Mesendoderm (in vitro differentiated cells): ENCODE measurements around the gene PPP2R5B.

ENCODE experiments used
- DNase-seq: peaks from one replicate; pipeline ENCODE4 v3.0.0; 2013
- H2AK5ac ChIP-seq: 2 replicates; pipeline ENCODE4 v1.6.1; 2013; ENCODE audit warnings: low read length, inconsistent platforms
- H2BK120ac ChIP-seq: 2 replicates; pipeline ENCODE4 v1.6.1; 2013; ENCODE audit warnings: low read depth, mild to moderate bottlenecking, low read length, moderate library complexity, mixed read lengths
- H2BK15ac ChIP-seq: replicated peaks from 2 replicates; pipeline ENCODE4 v1.6.1; 2013; ENCODE audit warnings: low read depth, mild to moderate bottlenecking, moderate library complexity
- H2BK5ac ChIP-seq: 2 replicates; pipeline ENCODE4 v1.6.1; 2013; ENCODE audit warnings: low read length, inconsistent platforms
- H3K18ac ChIP-seq: 2 replicates; pipeline ENCODE4 v1.6.1; 2013; ENCODE audit warnings: mild to moderate bottlenecking, low read length, mixed read lengths
- H3K23ac ChIP-seq: one replicate; pipeline ENCODE4 v1.6.1; 2013; ENCODE audit warnings: low read length
- H3K27ac ChIP-seq: 2 replicates; pipeline ENCODE4 v1.5.1; 2013; ENCODE audit warnings: low read depth, mild to moderate bottlenecking, inconsistent platforms, low read length, moderate library complexity
- H3K27me3 ChIP-seq: 2 replicates; pipeline ENCODE4 v1.6.1; 2013; ENCODE audit warnings: low read length, control low read depth, mild to moderate bottlenecking, inconsistent platforms; ENCODE audit not compliant: insufficient read depth, poor library complexity
- H3K36me3 ChIP-seq: 2 replicates; pipeline ENCODE4 v1.6.1; 2013; ENCODE audit warnings: low read length, inconsistent platforms; ENCODE audit not compliant: control insufficient read depth, insufficient read depth
- H3K4ac ChIP-seq: one replicate; pipeline ENCODE4 v1.6.1; 2013; ENCODE audit warnings: low read depth, mild to moderate bottlenecking, low read length, moderate library complexity
- H3K4me1 ChIP-seq: 2 replicates; pipeline ENCODE4 v1.6.1; 2013; ENCODE audit warnings: low read depth, low read length, inconsistent platforms; ENCODE audit not compliant: control insufficient read depth
- H3K4me2 ChIP-seq: 2 replicates; pipeline ENCODE4 v1.6.1; 2013; ENCODE audit warnings: low read length
- H3K4me3 ChIP-seq: 2 replicates; pipeline ENCODE4 v1.5.1; 2013; ENCODE audit warnings: mild to moderate bottlenecking, low read length
- H3K56ac ChIP-seq: one replicate; pipeline ENCODE4 v1.6.1; 2013; ENCODE audit warnings: low read length
- H3K79me1 ChIP-seq: 2 replicates; pipeline ENCODE4 v1.6.1; 2013; ENCODE audit warnings: low read length, inconsistent platforms
- H3K79me2 ChIP-seq: 2 replicates; pipeline ENCODE4 v1.6.1; 2013; ENCODE audit warnings: mild to moderate bottlenecking, low read length; ENCODE audit not compliant: control insufficient read depth, insufficient read depth
- H3K9ac ChIP-seq: 2 replicates; pipeline ENCODE4 v1.6.1; 2013; ENCODE audit warnings: low read length, inconsistent platforms
- H4K5ac ChIP-seq: one replicate; pipeline ENCODE4 v1.6.1; 2013; ENCODE audit warnings: low read length
- H4K8ac ChIP-seq: one replicate; pipeline ENCODE4 v1.6.1; 2013; ENCODE audit warnings: low read depth, mild to moderate bottlenecking, control low read depth, low read length, moderate library complexity
- WGBS: extraction: QIAGEN DNeasy Blood & Tissue Kit; methylation state at CpG from one replicate; pipeline ENCODE4 v1.1.7; 2013; ENCODE audit warnings: low lambda C conversion rate, missing lambda C conversion rate; ENCODE audit not compliant: insufficient coverage; ENCODE audit errors: extremely low coverage; 5-methylcytosine and 5-hydroxymethylcytosine counted together

PPP2R5B gene

GRCh38 chr11:64906314-64906635 is 18.2 kb upstream of the PPP2R5B start:
- Histone ChIP-seq H3K56ac (no peak overlapping the region), H2BK120ac (no peak overlapping the region), H3K36me3 (peaks cover 5% of the 10 kb centered on the region), H3K4me3 (no peak overlapping the region), H4K5ac (no peak overlapping the region), H3K4me2 (no peak overlapping the region), H3K27me3 (no peaks in the 10 kb centered on the region), H3K9ac (no peak overlapping the region), H2AK5ac (no peak overlapping the region), H3K27ac (no peak overlapping the region), H2BK5ac (no peak overlapping the region), H3K79me1 (no peaks in the 10 kb centered on the region), H3K18ac (no peak overlapping the region), H3K79me2 (no peaks in the 10 kb centered on the region), H2BK15ac (no peak overlapping the region), H3K4me1 (no peaks in the 10 kb centered on the region), H4K8ac (no peak overlapping the region), H3K23ac (no peak overlapping the region), H3K4ac (no peak overlapping the region)
- no CpG with 5 or more reads among the region's 13 CpGs for WGBS
- no peak for DNase-seq

GRCh38 chr11:64908766-64909165 is 15.7 kb upstream of the PPP2R5B start:
- no peak overlapping the region for H2BK120ac ChIP-seq
- no peak overlapping the region for H3K4me2 ChIP-seq
- no CpG with 5 or more reads among the region's 11 CpGs for WGBS
- H3K4me1 ChIP-seq, result no peaks in the 10 kb centered on the region
- H3K9ac ChIP-seq, result no peak overlapping the region
- no peak for DNase-seq
- H3K56ac ChIP-seq, result no peak overlapping the region
- H4K8ac ChIP-seq, result no peak overlapping the region
- H2BK15ac ChIP-seq, result no peak overlapping the region
- H3K36me3 ChIP-seq, result peaks cover 5% of the 10 kb centered on the region
- H3K4me3 ChIP-seq, result no peak overlapping the region
- no peaks in the 10 kb centered on the region for H3K79me2 ChIP-seq
- H4K5ac ChIP-seq, result no peak overlapping the region
- no peak overlapping the region for H3K23ac ChIP-seq
- H2AK5ac ChIP-seq, result no peak overlapping the region
- H3K4ac ChIP-seq, result no peak overlapping the region
- H3K18ac ChIP-seq, result no peak overlapping the region
- no peak overlapping the region for H2BK5ac ChIP-seq
- H3K27me3 ChIP-seq, result no peaks in the 10 kb centered on the region
- H3K27ac ChIP-seq, result no peak overlapping the region
- no peaks in the 10 kb centered on the region for H3K79me1 ChIP-seq

GRCh38 chr11:64909653-64910343 is 14.7 kb upstream of the PPP2R5B start:
- H3K4ac ChIP-seq, result no peak overlapping the region
- no peak overlapping the region for H2BK15ac ChIP-seq
- H3K9ac ChIP-seq, result no peak overlapping the region
- H4K8ac ChIP-seq, result no peak overlapping the region
- no peak for DNase-seq
- no peak overlapping the region for H3K27ac ChIP-seq
- no peaks in the 10 kb centered on the region for H3K79me2 ChIP-seq
- H2BK5ac ChIP-seq, result no peak overlapping the region
- H3K4me2 ChIP-seq, result no peak overlapping the region
- H3K27me3 ChIP-seq, result no peaks in the 10 kb centered on the region
- H2AK5ac ChIP-seq, result no peak overlapping the region
- WGBS, result no CpG with 5 or more reads among the region's 39 CpGs
- no peaks in the 10 kb centered on the region for H3K79me1 ChIP-seq
- H3K23ac ChIP-seq, result no peak overlapping the region
- no peak overlapping the region for H3K18ac ChIP-seq
- H3K4me3 ChIP-seq, result no peak overlapping the region
- peaks cover 5% of the 10 kb centered on the region for H3K36me3 ChIP-seq
- H4K5ac ChIP-seq, result no peak overlapping the region
- H2BK120ac ChIP-seq, result no peak overlapping the region
- H3K56ac ChIP-seq, result no peak overlapping the region
- H3K4me1 ChIP-seq, result no peaks in the 10 kb centered on the region

- Histone ChIP-seq H2BK5ac (no peak overlapping the region), H3K9ac (no peak overlapping the region), H3K4me3 (no peak overlapping the region), H3K4ac (no peak overlapping the region), H3K27me3 (no peaks in the 10 kb centered on the region), H3K79me2 (no peaks in the 10 kb centered on the region), H4K8ac (no peak overlapping the region), H3K4me2 (no peak overlapping the region), H4K5ac (no peak overlapping the region), H3K79me1 (no peaks in the 10 kb centered on the region), H2BK15ac (no peak overlapping the region), H3K56ac (no peak overlapping the region), H3K36me3 (peaks cover 4% of the 10 kb centered on the region), H2BK120ac (no peak overlapping the region), H3K18ac (no peak overlapping the region), H3K23ac (no peak overlapping the region), H3K4me1 (no peaks in the 10 kb centered on the region), H3K27ac (no peak overlapping the region), H2AK5ac (no peak overlapping the region)
- DNase-seq, result no peak
- WGBS, result no CpG with 5 or more reads among the region's 27 CpGs
Measured at GRCh38 chr11:64910451-64911093, 13.9 kb upstream of the PPP2R5B start.

- Histone ChIP-seq H3K79me2 (no peaks in the 10 kb centered on the region), H3K4me1 (no peaks in the 10 kb centered on the region), H2BK15ac (no peak overlapping the region), H3K18ac (no peak overlapping the region), H2AK5ac (no peak overlapping the region), H2BK5ac (no peak overlapping the region), H3K27me3 (no peaks in the 10 kb centered on the region), H3K4me3 (no peak overlapping the region), H3K36me3 (peaks cover 4% of the 10 kb centered on the region), H3K27ac (no peak overlapping the region), H3K9ac (no peak overlapping the region), H4K8ac (no peak overlapping the region), H3K79me1 (no peaks in the 10 kb centered on the region), H3K56ac (no peak overlapping the region), H4K5ac (no peak overlapping the region), H2BK120ac (no peak overlapping the region), H3K4ac (no peak overlapping the region), H3K4me2 (no peak overlapping the region), H3K23ac (no peak overlapping the region)
- DNase-seq, result no peak
- WGBS, result no CpG with 5 or more reads among the region's 7 CpGs
Measured at GRCh38 chr11:64911142-64911541, 13.3 kb upstream of the PPP2R5B start.

- H2BK120ac ChIP-seq, result no peak overlapping the region
- no peak overlapping the region for H4K5ac ChIP-seq
- no peak overlapping the region for H3K23ac ChIP-seq
- H4K8ac ChIP-seq, result no peak overlapping the region
- DNase-seq, result no peak
- peaks cover 4% of the 10 kb centered on the region for H3K36me3 ChIP-seq
- H2BK15ac ChIP-seq, result no peak overlapping the region
- H3K9ac ChIP-seq, result no peak overlapping the region
- H2BK5ac ChIP-seq, result no peak overlapping the region
- no peak overlapping the region for H3K4me2 ChIP-seq
- no peak overlapping the region for H3K4me3 ChIP-seq
- H3K56ac ChIP-seq, result no peak overlapping the region
- H3K4me1 ChIP-seq, result no peaks in the 10 kb centered on the region
- no peak overlapping the region for H2AK5ac ChIP-seq
- H3K79me1 ChIP-seq, result peaks cover 2% of the 10 kb centered on the region
- no peaks in the 10 kb centered on the region for H3K27me3 ChIP-seq
- WGBS, result no CpG with 5 or more reads among the region's 9 CpGs
- H3K79me2 ChIP-seq, result no peaks in the 10 kb centered on the region
- no peak overlapping the region for H3K18ac ChIP-seq
- no peak overlapping the region for H3K4ac ChIP-seq
- no peak overlapping the region for H3K27ac ChIP-seq
Measured at GRCh38 chr11:64911689-64912088, 12.8 kb upstream of the PPP2R5B start.
